NCI-H2171 (cell line): ENCODE results near the gene ATP2B1.
"Not testable (repeated sequence)": the region's sequence is repeated elsewhere in the genome, so short reads cannot be mapped to it uniquely, and the experiment has no call there.

Experiments
- DNase-seq: peaks from one replicate; lab custom pipeline; 2025; lab: John Stamatoyannopoulos, UW

Gene ATP2B1

GRCh38 chr12:89708565-89709156 is at the start of gene ATP2B1:
Gene ATP2B1 (minus strand): TSS chr12:89708838. CDS start chr12:89655886, 52,952 bp downstream.
- DNase-seq, result peak; percentile 76

GRCh38 chr12:89757987-89758386 is 49.3 kb upstream of the ATP2B1 start:
- not testable (repeated sequence) for DNase-seq

- DNase-seq, result no peak
These were observed 48.2 kb upstream of the ATP2B1 start for GRCh38 chr12:89756585-89757398.

- no peak for DNase-seq
These were observed 47.6 kb upstream of the ATP2B1 start for GRCh38 chr12:89756194-89756584.

GRCh38 chr12:89753997-89754396 is 45.4 kb upstream of the ATP2B1 start:
- no peak for DNase-seq

GRCh38 chr12:89752341-89752740 is 43.7 kb upstream of the ATP2B1 start:
- DNase-seq, result no peak

- DNase-seq, result no peak
These were observed 42.0 kb upstream of the ATP2B1 start for GRCh38 chr12:89750389-89751351.

- no peak for DNase-seq
These were observed 40.2 kb upstream of the ATP2B1 start for GRCh38 chr12:89748791-89749190.

GRCh38 chr12:89745286-89745685 is 36.6 kb upstream of the ATP2B1 start:
- DNase-seq, result no peak

GRCh38 chr12:89742337-89743022 is 33.8 kb upstream of the ATP2B1 start:
- DNase-seq, result no peak

GRCh38 chr12:89740943-89741342 is 32.3 kb upstream of the ATP2B1 start:
- DNase-seq, result no peak

GRCh38 chr12:89736995-89737394 is 28.4 kb upstream of the ATP2B1 start:
- no peak for DNase-seq

GRCh38 chr12:89733579-89734201 is 25.1 kb upstream of the ATP2B1 start:
- DNase-seq, result no peak

GRCh38 chr12:89732522-89732921 is 23.9 kb upstream of the ATP2B1 start:
- DNase-seq, result no peak

GRCh38 chr12:89731614-89732013 is 23.0 kb upstream of the ATP2B1 start:
- no peak for DNase-seq

- no peak for DNase-seq
These were observed 22.5 kb upstream of the ATP2B1 start for GRCh38 chr12:89731089-89731488.

- no peak for DNase-seq
These were observed 21.4 kb upstream of the ATP2B1 start for GRCh38 chr12:89729946-89730459.

GRCh38 chr12:89723276-89723675 is 14.6 kb upstream of the ATP2B1 start:
- no peak for DNase-seq

- no peak for DNase-seq
These were observed 12.8 kb upstream of the ATP2B1 start for GRCh38 chr12:89721291-89721987.

GRCh38 chr12:89717759-89718523 is 9.3 kb upstream of the ATP2B1 start:
- DNase-seq, result no peak
